ENCODE data around the gene CRACDL. TPM values are rescaled to one million over a fixed set of nuclear protein-coding genes. Genes with fewer than 3 reads are reported as not detected.

Gene CRACDL
- total RNA-seq, 1 donor from 2014 or later: 6.2 TPM

DNA sequence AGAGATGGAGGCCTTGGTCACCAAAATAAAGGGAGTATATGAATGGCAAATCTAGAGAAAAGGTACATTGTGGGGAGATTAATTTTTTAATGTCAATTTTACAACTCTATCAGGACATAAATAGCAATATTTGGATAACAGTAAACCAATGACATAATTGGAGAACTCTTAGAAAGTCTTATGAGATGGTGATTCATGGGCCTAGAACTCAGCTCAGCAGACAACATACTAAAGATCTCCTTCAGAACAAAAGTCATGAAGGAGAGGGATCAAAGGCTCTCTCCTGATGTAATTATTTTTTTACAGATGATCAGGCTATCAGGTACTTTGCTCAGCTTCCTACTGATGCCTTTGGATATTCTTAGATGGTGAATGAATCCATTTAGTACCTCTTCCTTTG lies 90.0 kb downstream of the CRACDL start:
- Mint-ChIP-seq H3K9me3 (no peaks in the 10 kb centered on the region), H3K27ac (no peak overlapping the region), H3K4me1 (ENCODE audit: unreplicated experiment) (no peaks in the 10 kb centered on the region), H3K27me3 (peaks cover 3% of the 10 kb centered on the region), H3K36me3 (no peaks in the 10 kb centered on the region), H3K4me3 (no peak overlapping the region)
- no peak for DNase-seq (ENCODE audit: extremely low spot score, unreplicated experiment)
- TF ChIP-seq, protein P1, sequence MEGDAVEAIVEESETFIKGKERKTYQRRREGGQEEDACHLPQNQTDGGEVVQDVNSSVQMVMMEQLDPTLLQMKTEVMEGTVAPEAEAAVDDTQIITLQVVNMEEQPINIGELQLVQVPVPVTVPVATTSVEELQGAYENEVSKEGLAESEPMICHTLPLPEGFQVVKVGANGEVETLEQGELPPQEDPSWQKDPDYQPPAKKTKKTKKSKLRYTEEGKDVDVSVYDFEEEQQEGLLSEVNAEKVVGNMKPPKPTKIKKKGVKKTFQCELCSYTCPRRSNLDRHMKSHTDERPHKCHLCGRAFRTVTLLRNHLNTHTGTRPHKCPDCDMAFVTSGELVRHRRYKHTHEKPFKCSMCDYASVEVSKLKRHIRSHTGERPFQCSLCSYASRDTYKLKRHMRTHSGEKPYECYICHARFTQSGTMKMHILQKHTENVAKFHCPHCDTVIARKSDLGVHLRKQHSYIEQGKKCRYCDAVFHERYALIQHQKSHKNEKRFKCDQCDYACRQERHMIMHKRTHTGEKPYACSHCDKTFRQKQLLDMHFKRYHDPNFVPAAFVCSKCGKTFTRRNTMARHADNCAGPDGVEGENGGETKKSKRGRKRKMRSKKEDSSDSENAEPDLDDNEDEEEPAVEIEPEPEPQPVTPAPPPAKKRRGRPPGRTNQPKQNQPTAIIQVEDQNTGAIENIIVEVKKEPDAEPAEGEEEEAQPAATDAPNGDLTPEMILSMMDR (conservative IDR thresholded peaks at IDR 0.05): no peak

DNA sequence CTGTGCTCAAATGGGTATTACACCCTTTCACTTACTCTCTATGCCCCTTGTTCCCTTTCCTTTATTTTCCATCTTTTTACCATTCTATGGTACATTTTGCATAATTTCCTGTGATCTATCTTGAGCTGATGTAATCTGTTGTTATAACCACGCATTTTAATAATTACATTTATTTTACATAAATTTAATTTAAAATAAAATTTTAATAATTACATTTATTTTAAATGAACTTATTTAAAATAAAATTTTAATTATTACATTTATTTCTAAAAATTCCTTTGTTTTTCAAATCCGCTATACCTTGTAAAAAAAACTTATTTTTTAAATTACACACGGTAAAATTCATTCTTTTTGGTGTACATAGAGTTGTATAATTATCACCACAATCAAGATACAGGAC lies 93.9 kb downstream of the CRACDL start:
- TF ChIP-seq, protein P1 (conservative IDR thresholded peaks at IDR 0.05): no peak
- Mint-ChIP-seq H3K9me3 (no peaks in the 10 kb centered on the region), H3K27ac (no peak overlapping the region), H3K27me3 (peaks cover 4% of the 10 kb centered on the region), H3K4me3 (no peak overlapping the region), H3K36me3 (no peaks in the 10 kb centered on the region), H3K4me1 (ENCODE audit: unreplicated experiment) (peaks cover 1% of the 10 kb centered on the region)
- DNase-seq (ENCODE audit: extremely low spot score, unreplicated experiment): no peak

DNA sequence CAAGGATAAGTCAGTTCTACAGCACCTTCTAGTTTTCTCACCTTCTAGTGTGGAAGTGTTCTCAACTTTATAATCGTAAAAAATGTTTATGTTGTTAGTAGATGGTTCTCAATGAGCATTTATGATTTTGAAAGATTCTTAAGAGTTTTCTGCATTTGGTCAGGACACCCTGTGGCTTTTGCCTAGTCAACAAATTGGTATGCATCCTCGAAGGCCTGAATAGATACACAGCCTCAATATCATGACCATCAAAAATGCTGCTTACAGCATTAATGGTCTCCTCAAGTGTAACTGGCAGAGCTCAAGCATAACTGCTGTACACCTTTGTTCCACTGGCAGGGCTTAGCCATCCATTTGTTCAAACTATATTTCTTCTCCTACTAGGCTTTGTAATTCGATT lies 96.7 kb downstream of the CRACDL start:
- H3K36me3 Mint-ChIP-seq: no peaks in the 10 kb centered on the region
- peaks cover 19% of the 10 kb centered on the region for H3K4me1 Mint-ChIP-seq (ENCODE audit: unreplicated experiment)
- TF ChIP-seq, protein P1 (conservative IDR thresholded peaks at IDR 0.05): no peak
- H3K4me3 Mint-ChIP-seq: no peak overlapping the region
- DNase-seq (ENCODE audit: extremely low spot score, unreplicated experiment): no peak
- no peak overlapping the region for H3K27ac Mint-ChIP-seq
- H3K27me3 Mint-ChIP-seq: peaks cover 6% of the 10 kb centered on the region
- no peaks in the 10 kb centered on the region for H3K9me3 Mint-ChIP-seq

- no peaks in the 10 kb centered on the region for H3K36me3 Mint-ChIP-seq
- DNase-seq (ENCODE audit: extremely low spot score, unreplicated experiment): no peak
- H3K9me3 Mint-ChIP-seq: no peaks in the 10 kb centered on the region
- H3K27me3 Mint-ChIP-seq: peaks cover 6% of the 10 kb centered on the region
- TF ChIP-seq, protein P1 (conservative IDR thresholded peaks at IDR 0.05): no peak
- peaks cover 23% of the 10 kb centered on the region for H3K4me1 Mint-ChIP-seq (ENCODE audit: unreplicated experiment)
- H3K4me3 Mint-ChIP-seq: peak overlapping the region; percentile 46
- H3K27ac Mint-ChIP-seq: peak overlapping the region; percentile 14
Observed at GRCh38 chr2:98835831-98836385, 100.1 kb downstream of the CRACDL start.

DNA sequence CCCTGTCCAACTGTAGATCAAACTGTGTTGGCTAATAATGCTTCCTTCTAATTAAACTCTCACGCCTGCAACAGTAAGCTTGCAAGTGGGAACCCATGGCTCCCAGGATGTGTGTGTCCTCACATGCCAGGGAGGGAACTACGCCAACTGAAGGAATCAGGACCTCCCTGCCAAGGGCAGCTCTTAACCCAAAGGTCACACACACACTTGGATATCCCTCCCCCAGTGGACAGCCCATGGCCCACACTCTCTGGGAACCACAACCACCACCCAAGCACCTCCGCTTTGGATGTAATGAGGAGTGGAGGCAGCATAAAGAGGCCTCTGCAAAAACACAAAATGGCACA lies 102.1 kb downstream of the CRACDL start:
- Mint-ChIP-seq H3K27me3 (peaks cover 3% of the 10 kb centered on the region), H3K4me1 (ENCODE audit: unreplicated experiment) (peaks cover 23% of the 10 kb centered on the region), H3K27ac (no peak overlapping the region), H3K4me3 (no peak overlapping the region), H3K9me3 (no peaks in the 10 kb centered on the region), H3K36me3 (no peaks in the 10 kb centered on the region)
- DNase-seq (ENCODE audit: extremely low spot score, unreplicated experiment): no peak
- TF ChIP-seq, protein P1 (conservative IDR thresholded peaks at IDR 0.05): no peak

Measured in type B pancreatic cell (in vitro differentiated cells).